ENCODE data around the gene DEAF1.

GRCh38 chr11:728901-729491 lies 34.0 kb upstream of the DEAF1 start:
- no peak for TF ChIP-seq HMG20A (CRISPR knock-in tag; IDR thresholded peaks at IDR 0.05; ENCODE audit: borderline replicate concordance)
- no peak for TF ChIP-seq ZNF121 (CRISPR knock-in tag; IDR thresholded peaks at IDR 0.05)
- no peak for TF ChIP-seq SUZ12 (IDR thresholded peaks at IDR 0.05; ENCODE audit: low read depth, low read length)
- no peak for TF ChIP-seq ZNF879 (CRISPR knock-in tag; IDR thresholded peaks at IDR 0.05)
